PFSK-1 (cell line): ENCODE results near the gene XAB2.

Experiments used
- FOXP2 ChIP-seq: optimal IDR thresholded peaks from 2 replicates; pipeline ENCODE3; 2011; ENCODE audit warnings: borderline replicate concordance, control low read depth, inconsistent platforms; ENCODE audit not compliant: insufficient read depth; ENCODE audit errors: extremely low read length, extremely low read depth
- POLR2AphosphoS5 ChIP-seq: IDR thresholded peaks from 2 replicates; pipeline ENCODE4 v1.6.1; 2012; ENCODE audit warnings: low read depth, mild to moderate bottlenecking, control low read depth, low read length, moderate library complexity
- SIN3A ChIP-seq: IDR thresholded peaks from 2 replicates; pipeline ENCODE4 v1.6.1; 2012; ENCODE audit warnings: mild to moderate bottlenecking, low read length, moderate library complexity, borderline replicate concordance; ENCODE audit not compliant: insufficient read depth
- TAF1 ChIP-seq: IDR thresholded peaks from 2 replicates; pipeline ENCODE4 v1.6.1; 2012; ENCODE audit warnings: low read length, control low read depth, borderline replicate concordance; ENCODE audit not compliant: insufficient read depth
- TF ChIP-seq, protein P1 (sequence below), 2 experiments: IDR thresholded peaks; 2 replicates each; pipeline versions ENCODE4 v1.6.1 to v1.8.0; 2011 to 2012; ENCODE audit warnings: low read depth in 2 of 2, low read length in 2 of 2, control low read depth in 1 of 2, inconsistent platforms in 1 of 2, mild to moderate bottlenecking in 1 of 2, moderate library complexity in 1 of 2; ENCODE audit not compliant: insufficient read depth in 1 of 2

XAB2 gene

DNA sequence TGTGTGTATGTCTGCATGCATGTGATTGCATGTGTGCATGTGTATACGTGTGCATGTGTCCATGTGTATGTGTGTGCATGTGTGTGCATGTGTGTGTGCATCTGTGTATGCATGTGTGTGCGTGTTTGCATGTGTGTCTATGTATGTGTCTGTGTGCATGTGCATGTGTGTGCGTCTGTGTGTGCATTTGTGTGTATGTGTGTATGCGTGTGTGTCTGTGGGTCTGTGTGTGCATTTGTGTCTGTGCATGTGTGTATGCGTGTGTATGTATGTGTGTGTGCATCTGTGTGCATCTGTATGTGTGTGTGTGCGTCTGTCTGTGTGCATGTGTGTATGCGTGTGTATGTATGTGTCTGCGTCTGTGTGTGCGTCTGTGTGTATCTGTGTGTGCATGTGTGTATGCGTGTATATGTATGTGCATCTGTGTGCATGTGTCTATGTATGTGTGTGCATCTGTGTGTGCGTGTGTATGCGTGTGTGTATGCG lies 10.6 kb upstream of the XAB2 start:
- TF ChIP-seq, protein P1, sequence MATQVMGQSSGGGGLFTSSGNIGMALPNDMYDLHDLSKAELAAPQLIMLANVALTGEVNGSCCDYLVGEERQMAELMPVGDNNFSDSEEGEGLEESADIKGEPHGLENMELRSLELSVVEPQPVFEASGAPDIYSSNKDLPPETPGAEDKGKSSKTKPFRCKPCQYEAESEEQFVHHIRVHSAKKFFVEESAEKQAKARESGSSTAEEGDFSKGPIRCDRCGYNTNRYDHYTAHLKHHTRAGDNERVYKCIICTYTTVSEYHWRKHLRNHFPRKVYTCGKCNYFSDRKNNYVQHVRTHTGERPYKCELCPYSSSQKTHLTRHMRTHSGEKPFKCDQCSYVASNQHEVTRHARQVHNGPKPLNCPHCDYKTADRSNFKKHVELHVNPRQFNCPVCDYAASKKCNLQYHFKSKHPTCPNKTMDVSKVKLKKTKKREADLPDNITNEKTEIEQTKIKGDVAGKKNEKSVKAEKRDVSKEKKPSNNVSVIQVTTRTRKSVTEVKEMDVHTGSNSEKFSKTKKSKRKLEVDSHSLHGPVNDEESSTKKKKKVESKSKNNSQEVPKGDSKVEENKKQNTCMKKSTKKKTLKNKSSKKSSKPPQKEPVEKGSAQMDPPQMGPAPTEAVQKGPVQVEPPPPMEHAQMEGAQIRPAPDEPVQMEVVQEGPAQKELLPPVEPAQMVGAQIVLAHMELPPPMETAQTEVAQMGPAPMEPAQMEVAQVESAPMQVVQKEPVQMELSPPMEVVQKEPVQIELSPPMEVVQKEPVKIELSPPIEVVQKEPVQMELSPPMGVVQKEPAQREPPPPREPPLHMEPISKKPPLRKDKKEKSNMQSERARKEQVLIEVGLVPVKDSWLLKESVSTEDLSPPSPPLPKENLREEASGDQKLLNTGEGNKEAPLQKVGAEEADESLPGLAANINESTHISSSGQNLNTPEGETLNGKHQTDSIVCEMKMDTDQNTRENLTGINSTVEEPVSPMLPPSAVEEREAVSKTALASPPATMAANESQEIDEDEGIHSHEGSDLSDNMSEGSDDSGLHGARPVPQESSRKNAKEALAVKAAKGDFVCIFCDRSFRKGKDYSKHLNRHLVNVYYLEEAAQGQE (IDR thresholded peaks at IDR 0.05; ENCODE audit: insufficient read depth in 1 of 2, low read depth in 2 of 2, low read length in 2 of 2) = no peak
- no peak for TF ChIP-seq FOXP2
- TF ChIP-seq TAF1 = no peak
- no peak for TF ChIP-seq SIN3A
- no peak for TF ChIP-seq POLR2AphosphoS5

DNA sequence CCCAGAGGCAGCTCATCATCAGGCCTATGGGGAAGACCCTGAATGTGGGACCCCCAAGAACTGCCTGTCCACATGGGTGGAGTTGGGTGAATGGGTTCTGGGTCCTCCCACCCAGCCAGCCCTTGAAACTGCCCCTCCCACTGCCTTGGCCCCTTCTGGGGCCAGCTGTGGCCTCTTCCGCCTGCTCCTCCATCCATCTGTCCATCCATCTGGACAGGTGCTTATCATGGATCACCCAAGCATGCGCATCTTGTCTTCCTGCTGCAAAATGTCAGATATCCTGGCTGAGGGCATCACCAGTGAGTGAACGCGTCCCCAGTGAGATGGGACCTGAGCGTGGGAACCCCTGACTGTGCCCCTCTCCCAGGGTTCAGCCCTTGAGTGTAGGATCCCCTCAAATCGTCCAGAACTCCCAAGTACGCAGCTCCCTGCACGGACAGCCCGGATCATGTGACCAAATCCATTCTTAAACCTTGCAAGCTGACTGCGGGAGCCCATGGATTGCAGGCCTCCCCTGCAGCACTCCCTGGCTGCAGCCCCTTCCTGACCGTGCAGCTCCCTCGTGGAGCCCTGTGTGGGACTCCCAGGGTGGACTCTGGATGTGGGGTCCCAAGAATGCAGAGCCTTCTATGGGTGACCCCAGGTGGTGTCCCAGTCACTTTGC lies 9.6 kb upstream of the XAB2 start:
- no peak for TF ChIP-seq POLR2AphosphoS5
- TF ChIP-seq TAF1 = no peak
- no peak for TF ChIP-seq FOXP2

DNA sequence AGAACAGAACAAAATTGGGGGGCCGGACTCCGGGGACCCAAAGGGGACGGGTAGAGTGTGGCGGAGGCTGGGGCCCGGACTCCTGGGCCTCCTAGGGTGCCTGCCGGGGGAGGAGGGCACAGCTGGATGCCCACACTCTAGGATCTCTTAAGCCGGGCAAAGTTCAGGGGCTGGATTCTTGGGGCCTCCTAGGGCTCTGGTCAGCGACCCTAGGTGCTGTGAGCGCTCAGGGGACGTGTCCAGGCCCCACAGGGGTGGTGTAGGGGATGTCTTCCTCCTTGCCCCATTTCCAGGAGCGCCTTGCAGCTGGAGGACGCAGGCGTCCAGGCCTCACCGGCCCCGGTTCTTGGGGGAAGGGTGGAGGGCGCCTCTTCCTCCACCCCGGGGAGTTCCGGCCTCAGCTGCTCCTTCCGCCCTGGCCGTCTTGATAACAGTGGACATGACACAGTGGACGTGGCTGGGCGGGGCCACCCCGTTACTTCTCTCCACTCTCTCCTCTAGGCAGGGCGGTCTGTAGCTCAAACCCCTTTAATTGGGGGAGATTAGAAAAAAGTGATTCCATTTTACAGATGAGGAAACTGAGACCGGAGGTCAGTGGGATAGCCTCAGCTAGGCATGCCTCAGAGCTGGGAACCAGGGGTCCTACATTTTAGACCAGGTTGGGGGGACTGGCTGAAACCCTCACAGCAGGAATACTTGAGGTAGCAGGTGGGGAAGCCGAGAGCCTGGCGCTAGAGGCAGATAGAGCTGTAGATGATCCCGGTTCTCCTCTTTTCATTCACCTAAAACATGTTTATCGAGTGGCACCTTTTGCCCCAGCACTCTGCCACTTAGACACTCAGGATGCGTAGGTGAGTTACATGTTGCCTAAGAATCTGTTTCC lies 8.3 kb upstream of the XAB2 start:
- no peak for TF ChIP-seq SIN3A

DNA sequence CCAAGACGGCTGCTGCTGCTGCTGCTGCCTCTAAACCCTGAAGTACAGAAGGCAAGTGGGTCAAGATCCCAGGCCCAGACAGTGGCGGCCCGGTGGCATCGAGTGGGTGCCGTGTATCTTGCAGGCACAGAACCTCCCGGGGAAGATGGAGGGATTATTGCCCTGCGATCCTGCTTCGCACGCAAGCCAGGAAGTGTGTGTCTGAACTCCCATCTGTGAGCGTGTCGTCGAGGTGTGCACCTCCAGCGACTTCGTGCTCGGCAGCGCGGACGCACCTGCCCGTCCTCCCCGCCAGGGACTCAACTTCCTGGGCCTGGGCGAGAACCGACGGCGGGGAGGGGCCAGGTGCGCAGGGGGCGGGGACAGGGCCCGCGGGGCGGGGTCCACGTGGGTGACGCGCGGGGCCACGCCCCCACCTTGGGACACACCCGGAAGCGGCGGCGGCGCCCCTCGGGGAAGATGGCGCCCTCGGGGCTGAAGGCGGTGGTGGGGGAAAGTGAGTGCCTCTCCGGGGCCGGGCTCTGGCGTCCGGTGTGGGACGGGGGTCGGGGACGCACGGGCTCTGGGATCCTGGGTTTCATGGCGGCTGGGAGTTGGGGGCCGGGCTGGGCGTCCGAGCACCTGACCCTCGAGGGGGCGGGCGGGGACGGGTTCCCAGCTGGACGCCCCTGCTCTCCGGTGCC lies 7.5 kb upstream of the XAB2 start, which contains the start of gene STXBP2:
Gene STXBP2, plus strand, starts transcription at position 420 of the 683 bp plus-strand sequence. Its CDS starts 40 bp downstream, at position 460.
- TF ChIP-seq, protein P1 (IDR thresholded peaks at IDR 0.05; ENCODE audit: insufficient read depth in 1 of 2, low read depth in 2 of 2, low read length in 2 of 2) = no peak
- TF ChIP-seq FOXP2 (no peak), POLR2AphosphoS5 (no peak), SIN3A (no peak), TAF1 (no peak)

DNA sequence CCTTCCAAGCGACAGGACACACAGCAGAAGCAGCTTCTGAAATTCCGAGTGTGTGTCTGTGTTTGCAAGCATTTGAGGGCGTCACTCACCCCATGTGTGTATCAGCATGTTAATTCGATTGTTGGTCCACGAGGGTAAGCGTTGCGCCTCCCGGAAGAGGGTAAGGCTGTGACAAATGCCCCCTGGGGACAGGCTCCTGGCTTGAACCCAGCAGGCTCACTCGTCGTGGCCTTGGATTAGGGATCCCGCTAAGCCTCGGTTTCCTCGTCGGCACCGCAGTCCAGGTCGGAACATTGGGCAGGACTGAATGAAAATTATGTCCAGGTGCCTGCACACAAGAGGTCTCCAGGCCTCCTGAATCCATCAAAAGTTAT lies 7.0 kb upstream of the XAB2 start:
- TF ChIP-seq FOXP2 (no peak), SIN3A (no peak), POLR2AphosphoS5 (no peak), TAF1 (no peak)
- TF ChIP-seq, protein P1 (IDR thresholded peaks at IDR 0.05; ENCODE audit: insufficient read depth in 1 of 2, low read depth in 2 of 2, low read length in 2 of 2) = no peak
